ENCODE measurements around the gene FIGN.

GRCh38 chr2:163731735-163732134 lies 4.1 kb downstream of the FIGN start:
- TF ChIP-seq EZH2 (IDR thresholded peaks at IDR 0.05; ENCODE audit: borderline replicate concordance, low read length), result no peak
- TF ChIP-seq CTCF (IDR thresholded peaks at IDR 0.05; ENCODE audit: low read length), result no peak
